SK-N-SH (cell line): Measurements from ENCODE around the gene CDX2. TPM values are rescaled to one million over a fixed set of nuclear protein-coding genes. Genes with fewer than 3 reads are reported as not detected.

Experiments used
- CTCF ChIA-PET: fragments of 300-600, 350-600 bp; formaldehyde crosslinking; extraction: SDS; loops from one replicate; lab custom pipeline; 2021; lab: Yijun Ruan, JAX
- POLR2A ChIA-PET: fragments of 350-600 bp; sonication (Branson Sonifier 250); formaldehyde crosslinking; extraction: SDS; loops from one replicate; lab custom pipeline; 2020; ENCODE audit warnings: antibody characterized with exemption, inconsistent platforms; lab: Yijun Ruan, JAX
- DNase-seq: peaks from one replicate; pipeline ENCODE4 v3.0.0; 2012
- H2AFZ ChIP-seq: fragments of 200-600 bp; sonication (generic); 2 replicates; pipeline ENCODE4 v1.8.1; 2016; ENCODE audit warnings: antibody characterized with exemption, mild to moderate bottlenecking, low read depth
- H3F3A ChIP-seq: fragments of 200-600 bp; sonication (generic); replicated peaks from 2 replicates; pipeline ENCODE3; 2016; ENCODE audit warnings: antibody characterized with exemption, mild to moderate bottlenecking; ENCODE audit not compliant: insufficient read depth
- H3K27ac ChIP-seq, 2 experiments: fragments of 200-500 bp in 1 of 2; fragments of 200-600 bp in 1 of 2; sonication (Bioruptor generic) in 1 of 2; sonication (generic), shearing (Covaris generic) in 1 of 2; 2 replicates each; pipeline versions ENCODE4 v1.5.1 to v1.6.1; 2014 to 2016; ENCODE audit warnings: low read depth in 2 of 2, inconsistent platforms in 1 of 2, low read length in 1 of 2, mild to moderate bottlenecking in 1 of 2, mixed read lengths in 1 of 2
- H3K27me3 ChIP-seq: fragments of 200-600 bp; sonication (generic), shearing (Covaris generic); 2 replicates; pipeline ENCODE4 v1.6.1; 2016; ENCODE audit warnings: mixed run types; ENCODE audit not compliant: insufficient read depth
- H3K36me3 ChIP-seq, 2 experiments: fragments of 200-500 bp in 1 of 2; fragments of 200-600 bp in 1 of 2; sonication (Bioruptor generic) in 1 of 2; sonication (generic) in 1 of 2; replicated peaks in 1 of 2; 2 replicates each; pipeline versions ENCODE3 to v1.5.1; 2014 to 2016; ENCODE audit warnings: low read length in 1 of 2, mild to moderate bottlenecking in 1 of 2; ENCODE audit not compliant: insufficient read depth in 2 of 2, control insufficient read depth in 1 of 2
- H3K4me1 ChIP-seq, 2 experiments: fragments of 200-500 bp in 1 of 2; fragments of 200-600 bp in 1 of 2; sonication (Bioruptor generic) in 1 of 2; sonication (generic), shearing (Covaris generic) in 1 of 2; 2 replicates each; pipeline versions ENCODE4 v1.5.1 to v1.6.1; 2014 to 2016; ENCODE audit warnings: low read depth in 1 of 2, low read length in 1 of 2, mixed run types in 1 of 2; ENCODE audit not compliant: insufficient read depth in 2 of 2, control insufficient read depth in 1 of 2
- H3K4me2 ChIP-seq: fragments of 200-600 bp; sonication (generic), shearing (Covaris generic); 2 replicates; pipeline ENCODE4 v1.6.1; 2017; ENCODE audit warnings: mixed run types
- H3K4me3 ChIP-seq, 2 experiments: fragments of 200-500 bp in 1 of 2; fragments of 200-600 bp in 1 of 2; sonication (Bioruptor generic) in 1 of 2; sonication (generic), shearing (Covaris generic) in 1 of 2; 2 replicates each; pipeline versions ENCODE4 v1.5.1 to v1.8.1; 2014 to 2016; ENCODE audit warnings: low read depth in 2 of 2, inconsistent platforms in 1 of 2, low read length in 1 of 2, mild to moderate bottlenecking in 1 of 2, mixed read lengths in 1 of 2, moderate library complexity in 1 of 2
- H3K79me2 ChIP-seq: fragments of 200-600 bp; sonication (generic); 2 replicates; pipeline ENCODE4 v1.8.1; 2017; ENCODE audit warnings: mild to moderate bottlenecking; ENCODE audit not compliant: insufficient read depth
- H3K9ac ChIP-seq: fragments of 200-600 bp; sonication (generic); 2 replicates; pipeline ENCODE4 v1.6.1; 2017; ENCODE audit warnings: mixed run types
- H3K9me2 ChIP-seq: fragments of 200-600 bp; sonication (generic); 2 replicates; pipeline ENCODE4 v1.6.1; 2017; ENCODE audit warnings: mixed run types
- H3K9me3 ChIP-seq: fragments of 200-600 bp; sonication (generic); 2 replicates; pipeline ENCODE4 v1.6.1; 2017; ENCODE audit warnings: mixed run types, mild to moderate bottlenecking, moderate library complexity
- H4K20me1 ChIP-seq: fragments of 200-600 bp; sonication (generic); 2 replicates; pipeline ENCODE4 v1.6.1; 2017; ENCODE audit warnings: mild to moderate bottlenecking, mixed run types; ENCODE audit not compliant: insufficient read depth
- CHD2 ChIP-seq: fragments of 150-350 bp; IDR thresholded peaks from 2 replicates; pipeline ENCODE4 v1.6.1; 2018; ENCODE audit warnings: low read length; ENCODE audit not compliant: partially characterized antibody
- CTCF ChIP-seq: fragments of 200-600 bp; sonication (generic); IDR thresholded peaks from 2 replicates; pipeline ENCODE4 v1.6.1; 2017; ENCODE audit warnings: antibody characterized with exemption, mild to moderate bottlenecking, moderate library complexity
- FOSL2 ChIP-seq: IDR thresholded peaks from 2 replicates; pipeline ENCODE4 v1.4.0; 2012; ENCODE audit warnings: low read depth, mild to moderate bottlenecking, moderate library complexity, borderline replicate concordance
- FOXJ3 ChIP-seq: sonication (generic); formaldehyde crosslinking; IDR thresholded peaks from 2 replicates; pipeline ENCODE4 v1.5.1; 2020; ENCODE audit warnings: mild to moderate bottlenecking, missing genetic modification reagents
- FOXM1 ChIP-seq: IDR thresholded peaks from 2 replicates; pipeline ENCODE4 v1.4.0; 2012; ENCODE audit warnings: low read depth, mild to moderate bottlenecking
- GABPA ChIP-seq: IDR thresholded peaks from 2 replicates; pipeline ENCODE4 v1.4.0; 2012; ENCODE audit warnings: low read depth, mild to moderate bottlenecking
- JUND ChIP-seq: IDR thresholded peaks from 2 replicates; pipeline ENCODE4 v1.4.0; 2012
- MAX ChIP-seq: IDR thresholded peaks from 2 replicates; pipeline ENCODE4 v1.4.0; 2012; ENCODE audit warnings: low read depth
- NFIC ChIP-seq: IDR thresholded peaks from 2 replicates; pipeline ENCODE4 v1.4.0; 2012; ENCODE audit warnings: borderline replicate concordance
- NRF1 ChIP-seq: IDR thresholded peaks from 2 replicates; pipeline ENCODE4 v1.6.1; 2012; ENCODE audit warnings: low read depth, mild to moderate bottlenecking, low read length
- POLR2AphosphoS5 ChIP-seq: IDR thresholded peaks from 2 replicates; pipeline ENCODE4 v1.6.1; 2012; ENCODE audit warnings: low read depth, low read length
- RAD21 ChIP-seq: IDR thresholded peaks from 2 replicates; pipeline ENCODE4 v1.6.1; 2012; ENCODE audit warnings: mild to moderate bottlenecking, low read length
- RCOR1 ChIP-seq: fragments of 150-350 bp; IDR thresholded peaks from 2 replicates; pipeline ENCODE4 v1.6.1; 2017; ENCODE audit warnings: antibody characterized with exemption, low read length
- REST ChIP-seq: IDR thresholded peaks from 2 replicates; pipeline ENCODE4 v1.6.1; 2012; ENCODE audit warnings: mild to moderate bottlenecking, low read depth, low read length, moderate library complexity
- RFX5 ChIP-seq: IDR thresholded peaks from 2 replicates; pipeline ENCODE4 v1.6.1; 2012; ENCODE audit warnings: mild to moderate bottlenecking, improper control_type of control experiment, low read length
- SIN3A ChIP-seq: IDR thresholded peaks from 2 replicates; pipeline ENCODE4 v1.6.1; 2012; ENCODE audit warnings: low read depth, mild to moderate bottlenecking, low read length, moderate library complexity, borderline replicate concordance
- TCF12 ChIP-seq: IDR thresholded peaks from 2 replicates; pipeline ENCODE4 v1.4.0; 2012
- USF1 ChIP-seq: IDR thresholded peaks from 2 replicates; pipeline ENCODE4 v1.4.0; 2012; ENCODE audit warnings: low read depth, borderline replicate concordance
- ZBTB33 ChIP-seq: IDR thresholded peaks from 2 replicates; pipeline ENCODE4 v1.4.0; 2012; ENCODE audit warnings: low read depth, borderline replicate concordance
- WGBS: methylation state at CpG from one replicate; pipeline ENCODE4 v1.1.6; 2017; ENCODE audit warnings: low lambda C conversion rate; 5-methylcytosine and 5-hydroxymethylcytosine counted together
- polyA plus RNA-seq, 3 experiments: library from polyadenylated mRNA; depleted of rRNA; stranded (reverse); fragments of >200 nt; gene quantifications; 2 replicates each; pipeline ENCODE4 v1.2.3, GENCODE V29; 2012

The CDX2 gene
- polyA plus RNA-seq, 1 of the 3 experiments (the other 2 are of a cell fraction), result not detected

GRCh38 chr13:28014301-28014700 is 45.2 kb upstream of the CDX2 start:
- no peaks in the 10 kb centered on the region for H3K79me2 ChIP-seq
- H3K9ac ChIP-seq, result no peak overlapping the region
- H3K27ac ChIP-seq, result no peak overlapping the region
- no peak overlapping the region for H3K4me3 ChIP-seq
- CTCF ChIA-PET, result interaction anchor here (1.0 kb wide), 1 partner anchor 16 kb away, joined by 3 read pairs; no protein-coding TSS in a partner anchor
- H3K36me3 ChIP-seq, result no peaks in the 10 kb centered on the region
- H3K4me2 ChIP-seq, result no peak overlapping the region
- H2AFZ ChIP-seq, result no peak overlapping the region
- H4K20me1 ChIP-seq, result no peaks in the 10 kb centered on the region
- 8% methylated on average over 3 of the region's 3 CpGs for WGBS
- H3K9me3 ChIP-seq, result no peaks in the 10 kb centered on the region
- H3K9me2 ChIP-seq, result no peaks in the 10 kb centered on the region
- no peak for DNase-seq
- H3K27me3 ChIP-seq, result peaks cover 32% of the 10 kb centered on the region; the same call in 1 of the 2 replicates
- POLR2A ChIA-PET, result no interaction called here
- no peaks in the 10 kb centered on the region for H3F3A ChIP-seq
- TF ChIP-seq NRF1 (no peak), MAX (no peak), JUND (no peak)
- H3K4me1 ChIP-seq, result no peaks in the 10 kb centered on the region

GRCh38 chr13:28013482-28013881 is 44.4 kb upstream of the CDX2 start:
- DNase-seq, result no peak
- Histone ChIP-seq H3K9ac (no peak overlapping the region), H3F3A (no peaks in the 10 kb centered on the region), H2AFZ (no peak overlapping the region), H3K36me3 (no peaks in the 10 kb centered on the region), H3K27me3 (peaks cover 40% of the 10 kb centered on the region; the same call in 1 of the 2 replicates), H4K20me1 (no peaks in the 10 kb centered on the region), H3K9me3 (no peaks in the 10 kb centered on the region), H3K4me3 (no peak overlapping the region), H3K4me1 (no peaks in the 10 kb centered on the region), H3K4me2 (no peak overlapping the region), H3K27ac (no peak overlapping the region), H3K9me2 (no peaks in the 10 kb centered on the region), H3K79me2 (no peaks in the 10 kb centered on the region)
- ChIA-PET CTCF (interaction anchor here (1.0 kb wide), 1 partner anchor 15 kb away, joined by 3 read pairs; no protein-coding TSS in a partner anchor), POLR2A (no interaction called here)
- 0% methylated on average over 1 of the region's 1 CpG for WGBS
- TF ChIP-seq NFIC, result no peak
- no peak for TF ChIP-seq FOSL2
- TF ChIP-seq CTCF, result no peak
- no peak for TF ChIP-seq CHD2
- no peak for TF ChIP-seq USF1
- no peak for TF ChIP-seq ZBTB33
- no peak for TF ChIP-seq GABPA
- no peak for TF ChIP-seq RCOR1
- TF ChIP-seq RAD21, result no peak
- TF ChIP-seq REST, result no peak
- no peak for TF ChIP-seq NRF1
- TF ChIP-seq MAX, result no peak
- TF ChIP-seq POLR2AphosphoS5, result no peak
- TF ChIP-seq RFX5, result no peak
- no peak for TF ChIP-seq FOXJ3
- TF ChIP-seq TCF12, result no peak
- TF ChIP-seq FOXM1, result no peak
- TF ChIP-seq JUND, result no peak
- TF ChIP-seq SIN3A, result no peak
